Peyer's patch (tissue), 4 donors: ENCODE measurements around the gene CYS1.

Source experiments
- CTCF ChIP-seq, 6 experiments: fragments of 450-650 bp in 4 of 6; fragments of 200-600 bp in 2 of 6; sonication (generic) in 1 of 6; IDR thresholded peaks; one replicate each; pipeline ENCODE4 v1.5.1; 2017 to 2019; ENCODE audit warnings: antibody characterized with exemption in 6 of 6, mild to moderate bottlenecking in 3 of 6, moderate library complexity in 1 of 6
- POLR2A ChIP-seq, 2 donors: fragments of 450-650 bp; IDR thresholded peaks; one replicate each; pipeline ENCODE4 v1.5.1; 2017; ENCODE audit warnings: antibody characterized with exemption in 2 of 2, mild to moderate bottlenecking in 2 of 2, moderate library complexity in 2 of 2

GRCh38 chr2:10035633-10036032 lies 44.6 kb downstream of the CYS1 start:
- TF ChIP-seq CTCF (IDR thresholded peaks at IDR 0.05): no peak
- TF ChIP-seq POLR2A (IDR thresholded peaks at IDR 0.05): no peak
